H1 (cell line): ENCODE data around the gene SLC2A13. TPM values are rescaled to one million over a fixed set of nuclear protein-coding genes. Genes with fewer than 3 reads are reported as not detected.

Source experiments
- CTCF ChIA-PET: fragments of 300-600 bp; sonication (Branson Sonifier 250); formaldehyde crosslinking; loops from one replicate; lab custom pipeline; 2021; ENCODE audit not compliant: partially characterized antibody; lab: Charles Lee
- POLR2A ChIA-PET: fragments of 300-600 bp; sonication (Branson Sonifier 250); formaldehyde crosslinking; loops from one replicate; lab custom pipeline; 2021; ENCODE audit warnings: inconsistent platforms; ENCODE audit not compliant: partially characterized antibody; lab: Charles Lee
- DNase-seq, 2 experiments: peaks; one replicate each; pipeline versions ENCODE4 v3.0.0 to v3.0.0-alpha.2; 2010 to 2022; ENCODE audit warnings: low spot score in 2 of 2, low read depth in 1 of 2, mixed read lengths in 1 of 2
- FAIRE-seq: peaks from 2 replicates; lab custom pipeline; 2011; peaks lifted over from hg19 to GRCh38; lab: Jason Lieb, UNC
- H2AFZ ChIP-seq: 2 replicates; pipeline ENCODE4 v1.8.1; 2012; ENCODE audit warnings: low read length, inconsistent platforms
- H2AK5ac ChIP-seq: 2 replicates; pipeline ENCODE4 v1.6.1; 2013; ENCODE audit warnings: low read depth, low read length
- H2BK120ac ChIP-seq: replicated peaks from 2 replicates; pipeline ENCODE3; 2013; ENCODE audit warnings: low read depth, low read length, inconsistent platforms
- H2BK12ac ChIP-seq: 2 replicates; pipeline ENCODE4 v1.6.1; 2013; ENCODE audit warnings: low read depth, low read length
- H2BK15ac ChIP-seq: 2 replicates; pipeline ENCODE4 v1.6.1; 2013; ENCODE audit warnings: low read length
- H2BK20ac ChIP-seq: 2 replicates; pipeline ENCODE4 v1.6.1; 2013; ENCODE audit warnings: low read length
- H2BK5ac ChIP-seq: 2 replicates; pipeline ENCODE4 v1.6.1; 2013; ENCODE audit warnings: low read depth, low read length
- H3K14ac ChIP-seq: 2 replicates; pipeline ENCODE4 v1.6.1; 2013; ENCODE audit warnings: inconsistent platforms; ENCODE audit not compliant: insufficient read length
- H3K18ac ChIP-seq: 2 replicates; pipeline ENCODE4 v1.6.1; 2013; ENCODE audit warnings: low read length; ENCODE audit errors: extremely low read depth
- H3K23ac ChIP-seq: 2 replicates; pipeline ENCODE4 v1.6.1; 2013; ENCODE audit warnings: inconsistent platforms; ENCODE audit not compliant: insufficient read length
- H3K23me2 ChIP-seq: 2 replicates; pipeline ENCODE4 v1.6.1; 2013; ENCODE audit warnings: low read depth, low read length
- H3K27ac ChIP-seq: 2 replicates; pipeline ENCODE4 v1.6.1; 2011; ENCODE audit warnings: low read depth, low read length, inconsistent platforms
- H3K27me3 ChIP-seq, 4 experiments: replicated peaks in 1 of 4; 1 replicate in 1 of 4; 2 replicates in 3 of 4; pipeline versions ENCODE4 v1.6.1 to v1.8.1; 2011 to 2013; ENCODE audit warnings: low read length in 3 of 4, mild to moderate bottlenecking in 3 of 4, inconsistent platforms in 2 of 4, mixed read lengths in 2 of 4, moderate library complexity in 1 of 4; ENCODE audit not compliant: control insufficient read depth in 3 of 4, insufficient read depth in 3 of 4; ENCODE audit errors: extremely low read depth in 1 of 4
- H3K36me3 ChIP-seq, 4 experiments: 2 replicates each; pipeline versions ENCODE4 v1.6.1 to v1.8.1; 2011 to 2013; ENCODE audit warnings: mild to moderate bottlenecking in 4 of 4, low read length in 3 of 4, moderate library complexity in 2 of 4, control low read depth in 1 of 4, inconsistent platforms in 1 of 4; ENCODE audit not compliant: insufficient read depth in 4 of 4, control insufficient read depth in 2 of 4
- H3K4ac ChIP-seq: replicated peaks from 2 replicates; pipeline ENCODE3; 2013; ENCODE audit warnings: low read length, low read depth, mixed read lengths, inconsistent platforms; ENCODE audit not compliant: insufficient read length
- H3K4me1 ChIP-seq, 4 experiments: replicated peaks in 1 of 4; 1 replicate in 1 of 4; 2 replicates in 3 of 4; pipeline versions ENCODE4 v1.6.1 to v1.8.1; 2011 to 2013; ENCODE audit warnings: low read length in 3 of 4, inconsistent platforms in 2 of 4, mixed read lengths in 1 of 4; ENCODE audit not compliant: insufficient read depth in 4 of 4, control insufficient read depth in 3 of 4
- H3K4me2 ChIP-seq, 2 experiments: 2 replicates each; pipeline versions ENCODE4 v1.6.1 to v1.8.1; 2011 to 2013; ENCODE audit warnings: low read depth in 2 of 2, low read length in 2 of 2, control low read depth in 1 of 2, inconsistent platforms in 1 of 2, mild to moderate bottlenecking in 1 of 2; ENCODE audit not compliant: insufficient read depth in 1 of 2
- H3K4me3 ChIP-seq, 4 experiments: fragments of 200-600, 300-600 bp in 1 of 4; sonication (generic), shearing (Covaris generic), sonication (Bioruptor Twin) in 1 of 4; 2 replicates each; pipeline versions ENCODE4 v1.5.1 to v1.8.1; 2011 to 2016; ENCODE audit warnings: low read length in 4 of 4, low read depth in 3 of 4, control low read depth in 2 of 4, inconsistent platforms in 2 of 4, mild to moderate bottlenecking in 2 of 4, mixed read lengths in 1 of 4, moderate library complexity in 1 of 4; ENCODE audit not compliant: insufficient read depth in 2 of 4; ENCODE audit errors: extremely low read depth in 1 of 4
- H3K56ac ChIP-seq: replicated peaks from 2 replicates; pipeline ENCODE3; 2013; ENCODE audit warnings: low read depth, mild to moderate bottlenecking, mixed read lengths, low read length, inconsistent platforms; ENCODE audit not compliant: insufficient read length
- H3K79me1 ChIP-seq: 2 replicates; pipeline ENCODE4 v1.6.1; 2013; ENCODE audit warnings: low read depth, low read length, control low read depth
- H3K79me2 ChIP-seq, 2 experiments: 2 replicates each; pipeline versions ENCODE4 v1.6.1 to v1.8.1; 2012 to 2013; ENCODE audit warnings: low read length in 2 of 2, mild to moderate bottlenecking in 2 of 2, inconsistent platforms in 1 of 2; ENCODE audit not compliant: insufficient read depth in 2 of 2, control insufficient read depth in 1 of 2
- H3K9ac ChIP-seq, 4 experiments: replicated peaks in 1 of 4; 1 replicate in 1 of 4; 2 replicates in 3 of 4; pipeline versions ENCODE4 v1.6.1 to v1.8.1; 2011 to 2013; ENCODE audit warnings: low read depth in 3 of 4, low read length in 3 of 4, control low read depth in 2 of 4, mild to moderate bottlenecking in 2 of 4, moderate library complexity in 2 of 4, inconsistent platforms in 1 of 4; ENCODE audit errors: extremely low read depth in 1 of 4
- H3K9me3 ChIP-seq, 2 experiments: 2 replicates each; pipeline versions ENCODE4 v1.6.1 to v1.8.1; 2012 to 2013; ENCODE audit warnings: mild to moderate bottlenecking in 2 of 2, moderate library complexity in 2 of 2, control low read depth in 1 of 2, inconsistent platforms in 1 of 2, low read depth in 1 of 2, low read length in 1 of 2, mixed read lengths in 1 of 2; ENCODE audit not compliant: insufficient read depth in 2 of 2
- H4K20me1 ChIP-seq, 2 experiments: replicated peaks in 1 of 2; 2 replicates each; pipeline versions ENCODE3 to v1.8.1; 2011 to 2013; ENCODE audit warnings: inconsistent platforms in 2 of 2, low read length in 2 of 2, mild to moderate bottlenecking in 1 of 2; ENCODE audit not compliant: insufficient read depth in 2 of 2, control insufficient read depth in 1 of 2
- H4K5ac ChIP-seq: 2 replicates; pipeline ENCODE4 v1.6.1; 2013; ENCODE audit warnings: low read length, low read depth, mixed read lengths, inconsistent platforms; ENCODE audit not compliant: insufficient read length
- H4K8ac ChIP-seq: 2 replicates; pipeline ENCODE4 v1.8.0; 2013; ENCODE audit warnings: mild to moderate bottlenecking, moderate library complexity, low read length, inconsistent platforms; ENCODE audit not compliant: insufficient read depth; ENCODE audit errors: extremely low read depth
- H4K91ac ChIP-seq: replicated peaks from 2 replicates; pipeline ENCODE3; 2013; ENCODE audit warnings: low read length, mixed read lengths, inconsistent platforms; ENCODE audit not compliant: insufficient read length
- BACH1 ChIP-seq: IDR thresholded peaks from 2 replicates; pipeline ENCODE4 v1.6.1; 2012; ENCODE audit warnings: low read length, improper control_type of control experiment
- BCL11A ChIP-seq, 2 experiments: IDR thresholded peaks; one replicate each; pipeline ENCODE4 v1.6.1; 2011; ENCODE audit warnings: low read depth in 2 of 2, low read length in 2 of 2, mild to moderate bottlenecking in 2 of 2
- FOSL1 ChIP-seq: IDR thresholded peaks from 2 replicates; pipeline ENCODE4 v1.6.1; 2011; ENCODE audit warnings: mild to moderate bottlenecking, low read depth, low read length, moderate library complexity; ENCODE audit not compliant: insufficient read depth
- POLR2AphosphoS5 ChIP-seq: IDR thresholded peaks from 2 replicates; pipeline ENCODE4 v1.6.1; 2011; ENCODE audit warnings: low read depth, low read length
- POU5F1 ChIP-seq: IDR thresholded peaks from 2 replicates; pipeline ENCODE4 v1.6.1; 2011; ENCODE audit warnings: low read depth, mild to moderate bottlenecking, low read length, moderate library complexity
- RAD21 ChIP-seq, 2 experiments: IDR thresholded peaks in 1 of 2; conservative IDR thresholded peaks in 1 of 2; 2 replicates each; pipeline ENCODE4 v1.6.1; 2011; ENCODE audit warnings: low read depth in 2 of 2, low read length in 2 of 2, improper control_type of control experiment in 1 of 2, inconsistent platforms in 1 of 2, mild to moderate bottlenecking in 1 of 2, moderate library complexity in 1 of 2
- RFX5 ChIP-seq: IDR thresholded peaks from 2 replicates; pipeline ENCODE4 v1.6.1; 2011; ENCODE audit warnings: low read depth, low read length, improper control_type of control experiment, borderline replicate concordance
- RNF2 ChIP-seq: fragments of 200-900, 300-1000 bp; sonication (generic); IDR thresholded peaks from 2 replicates; pipeline ENCODE4 v1.7.1; 2016; ENCODE audit warnings: borderline replicate concordance, low read depth, mild to moderate bottlenecking, antibody characterized with exemption, low read length; ENCODE audit not compliant: poor library complexity, severe bottlenecking; ENCODE audit errors: missing control alignments
- SIX5 ChIP-seq: IDR thresholded peaks from 2 replicates; pipeline ENCODE4 v1.6.1; 2011; ENCODE audit warnings: mild to moderate bottlenecking, low read depth, low read length
- TEAD4 ChIP-seq: IDR thresholded peaks from 2 replicates; pipeline ENCODE4 v1.6.1; 2012; ENCODE audit warnings: low read depth, low read length, inconsistent platforms, mixed read lengths
- WGBS, 2 experiments: shearing (Covaris generic) in 1 of 2; methylation state at CpG; one replicate each; pipeline versions ENCODE4 v1.1.6 to v1.1.7; 2013 to 2015; ENCODE audit warnings: low lambda C conversion rate in 2 of 2, mixed read lengths in 2 of 2, inconsistent platforms in 1 of 2, low coverage in 1 of 2, missing lambda C conversion rate in 1 of 2; ENCODE audit not compliant: insufficient replicate concordance in 2 of 2, insufficient coverage in 1 of 2, insufficient read length in 1 of 2; ENCODE audit errors: extremely low coverage in 1 of 2, missing lambda C conversion rate in 1 of 2; 5-methylcytosine and 5-hydroxymethylcytosine counted together
- polyA plus RNA-seq, 7 experiments: library from polyadenylated mRNA; depleted of rRNA in 3 of 7; stranded (reverse) in 5 of 7; unstranded in 2 of 7; fragments of >200 nt in 5 of 7; fragments of 200-250 nt in 2 of 7; gene quantifications; 1 replicate in 5 of 7; 2 replicates in 1 of 7; 4 replicates in 1 of 7; pipeline versions ENCODE4 v1.2.1 to v1.2.3, GENCODE V29; 2011 to 2013; ENCODE audit warnings: missing spikeins in 2 of 7, mixed read lengths in 2 of 7
- total RNA-seq: library from RNA; stranded (reverse); fragmentation: NEBNext Ultra II Directional; extraction: Animal tissue kit (Norgen Biotek cat#: 25700); gene quantifications from 2 replicates; pipeline ENCODE4 v1.2.1, GENCODE V29; 2021
- TF ChIP-seq, protein P1 (sequence below): IDR thresholded peaks from 2 replicates; pipeline ENCODE4 v1.6.1; 2012; ENCODE audit warnings: low read length, inconsistent platforms

Gene SLC2A13
- total and polyA plus RNA-seq, 2 of the 8 experiments (the other 6 are each of a cell fraction or from before 2014, with no cell fraction given), result 2.8 to 9.6 TPM

DNA sequence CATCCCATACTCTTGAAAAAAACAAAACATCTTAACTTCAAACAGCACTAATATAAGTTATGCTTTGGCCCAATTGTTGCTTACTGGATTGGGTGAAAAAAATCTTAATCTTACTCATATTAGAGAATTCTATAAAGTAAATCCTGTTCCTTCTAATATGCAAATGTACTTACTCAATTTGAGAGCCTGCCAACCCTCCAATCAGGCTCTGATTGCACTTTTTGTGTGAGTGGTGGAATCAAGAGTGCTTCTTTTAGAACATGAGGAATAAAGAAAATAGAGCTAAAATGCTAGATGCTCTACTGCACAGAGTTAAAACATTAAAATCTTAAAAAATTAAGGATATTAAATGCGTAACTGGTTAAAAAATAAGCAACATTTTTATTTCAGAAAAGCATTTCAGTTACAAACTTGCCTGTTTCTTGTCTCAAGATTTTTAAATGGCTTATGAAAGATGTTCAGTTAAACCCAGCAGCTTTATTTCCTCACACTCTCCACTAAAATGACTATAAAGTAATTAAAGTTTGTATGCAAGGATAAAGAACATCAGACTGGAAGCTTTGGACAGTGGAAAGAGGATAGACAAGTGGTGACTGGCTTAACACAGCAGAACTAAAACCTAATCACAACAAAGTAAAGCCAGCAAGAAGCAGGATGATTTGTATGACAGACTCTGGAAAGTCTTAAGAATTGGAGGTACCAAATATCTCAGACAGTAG, 177.5 kb downstream of the SLC2A13 start:
- H3K9me3 ChIP-seq, result no peaks in the 10 kb centered on the region
- no peak overlapping the region for H2BK5ac ChIP-seq
- no peak overlapping the region for H3K56ac ChIP-seq
- H3K23me2 ChIP-seq, result no peaks in the 10 kb centered on the region
- no peaks in the 10 kb centered on the region for H3K36me3 ChIP-seq
- no peaks in the 10 kb centered on the region for H3K79me1 ChIP-seq
- no peak overlapping the region for H3K18ac ChIP-seq
- H4K5ac ChIP-seq, result no peak overlapping the region
- no peak overlapping the region for H3K4ac ChIP-seq
- H4K91ac ChIP-seq, result no peak overlapping the region
- H4K8ac ChIP-seq, result no peak overlapping the region
- DNase-seq (no peak), FAIRE-seq (no peak)
- H3K14ac ChIP-seq, result no peak overlapping the region
- 93% methylated on average over 1 of the region's 1 CpG; no CpG with 5 or more reads in 1 of the 2 experiments for WGBS, 2 experiments
- no peak overlapping the region for H2BK120ac ChIP-seq
- no peak overlapping the region for H2AK5ac ChIP-seq
- CTCF ChIA-PET, result no interaction called here
- no peaks in the 10 kb centered on the region for H3K27me3 ChIP-seq
- H3K23ac ChIP-seq, result no peak overlapping the region
- H2BK20ac ChIP-seq, result no peak overlapping the region
- H3K4me2 ChIP-seq, result no peak overlapping the region
- no peak overlapping the region for H3K9ac ChIP-seq
- H4K20me1 ChIP-seq, result no peaks in the 10 kb centered on the region
- H3K27ac ChIP-seq, result no peak overlapping the region
- no peak overlapping the region for H2BK15ac ChIP-seq
- POLR2A ChIA-PET, result no interaction called here
- no peak overlapping the region for H3K4me3 ChIP-seq
- peaks cover 0 to 3% (median 1%) of the 10 kb centered on the region in 4 experiments; a peak in 2 of 7 replicates for H3K4me1 ChIP-seq
- H3K79me2 ChIP-seq, result no peaks in the 10 kb centered on the region
- no peak overlapping the region for H2BK12ac ChIP-seq
- H2AFZ ChIP-seq, result no peak overlapping the region
- TF ChIP-seq RFX5, result no peak
- no peak for TF ChIP-seq POU5F1
- TF ChIP-seq POLR2AphosphoS5, result no peak
- TF ChIP-seq SIX5, result no peak
- no peak for TF ChIP-seq FOSL1
- TF ChIP-seq TEAD4, result no peak
- TF ChIP-seq BCL11A (IDR thresholded peaks at IDR 0.05; ENCODE audit: low read depth in 2 of 2, low read length in 2 of 2), result no peak
- TF ChIP-seq RNF2, result no peak
- no peak for TF ChIP-seq RAD21 (IDR thresholded peaks at IDR 0.05 in 1 of 2, conservative IDR thresholded peaks at IDR 0.05 in 1 of 2; ENCODE audit: low read depth in 2 of 2, low read length in 2 of 2)
- TF ChIP-seq, protein P1, sequence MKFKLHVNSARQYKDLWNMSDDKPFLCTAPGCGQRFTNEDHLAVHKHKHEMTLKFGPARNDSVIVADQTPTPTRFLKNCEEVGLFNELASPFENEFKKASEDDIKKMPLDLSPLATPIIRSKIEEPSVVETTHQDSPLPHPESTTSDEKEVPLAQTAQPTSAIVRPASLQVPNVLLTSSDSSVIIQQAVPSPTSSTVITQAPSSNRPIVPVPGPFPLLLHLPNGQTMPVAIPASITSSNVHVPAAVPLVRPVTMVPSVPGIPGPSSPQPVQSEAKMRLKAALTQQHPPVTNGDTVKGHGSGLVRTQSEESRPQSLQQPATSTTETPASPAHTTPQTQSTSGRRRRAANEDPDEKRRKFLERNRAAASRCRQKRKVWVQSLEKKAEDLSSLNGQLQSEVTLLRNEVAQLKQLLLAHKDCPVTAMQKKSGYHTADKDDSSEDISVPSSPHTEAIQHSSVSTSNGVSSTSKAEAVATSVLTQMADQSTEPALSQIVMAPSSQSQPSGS, result no peak
- no peak for TF ChIP-seq BACH1
